OCI-LY3 (cell line): ENCODE data around the gene IL17RA.

Source experiments
- CTCF ChIP-seq: fragments of 200-600, 300-600 bp; sonication (generic); IDR thresholded peaks from 2 replicates; pipeline ENCODE4 v1.5.1; 2014; ENCODE audit warnings: antibody characterized with exemption, low read length, low read depth
- EZH2phosphoT487 ChIP-seq: fragments of 200-600 bp; shearing (Covaris generic); IDR thresholded peaks from 2 replicates; pipeline ENCODE4 v1.6.1; 2018; ENCODE audit warnings: antibody characterized with exemption, mixed run types, low read depth

- no peak for TF ChIP-seq CTCF
- TF ChIP-seq EZH2phosphoT487 = no peak
Measured at GRCh38 chr22:17162731-17163130, 77.9 kb downstream of the IL17RA start.
